ENCODE measurements around the gene CACNB4.
"Not testable (repeated sequence)": the region's sequence is repeated elsewhere in the genome, so short reads cannot be mapped to it uniquely, and the experiment has no call there.

CACNB4 gene

GRCh38 chr2:151943461-151943860 is 155.4 kb downstream of the CACNB4 start:
- no peak for DNase-seq (ENCODE audit: low spot score)

DNA sequence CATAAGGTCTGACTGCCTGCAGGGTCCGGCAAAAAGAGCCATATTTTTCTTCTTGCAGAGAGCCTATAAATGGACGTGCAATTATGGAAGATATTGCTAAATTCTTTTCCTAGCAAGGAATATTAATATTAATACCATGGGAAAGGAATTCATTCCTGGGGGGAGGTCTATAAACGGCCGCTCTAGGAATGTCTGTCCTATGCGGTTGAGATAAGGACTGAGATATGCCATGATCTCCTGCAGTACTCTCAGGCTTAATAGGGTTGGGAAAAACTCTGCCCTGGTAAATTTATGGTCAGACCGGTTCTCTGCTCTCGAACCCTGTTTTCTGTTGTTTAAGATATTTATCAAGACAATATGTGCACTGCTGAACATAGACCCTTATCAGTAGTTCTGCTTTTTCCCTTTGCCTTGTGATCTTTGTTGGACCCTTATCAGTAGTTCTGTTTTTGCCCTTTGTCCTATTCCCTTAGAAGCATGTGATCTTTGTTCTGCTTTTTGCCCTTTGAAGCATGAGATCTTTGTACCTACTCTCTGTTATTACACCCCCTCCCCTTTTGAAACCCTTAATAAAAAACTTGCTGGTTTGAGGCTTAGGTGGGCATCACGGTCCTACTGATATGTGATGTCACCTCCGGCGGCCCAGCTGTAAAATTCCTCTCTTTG is 156.2 kb downstream of the CACNB4 start:
- not testable (repeated sequence) for DNase-seq (ENCODE audit: low spot score)

DNA sequence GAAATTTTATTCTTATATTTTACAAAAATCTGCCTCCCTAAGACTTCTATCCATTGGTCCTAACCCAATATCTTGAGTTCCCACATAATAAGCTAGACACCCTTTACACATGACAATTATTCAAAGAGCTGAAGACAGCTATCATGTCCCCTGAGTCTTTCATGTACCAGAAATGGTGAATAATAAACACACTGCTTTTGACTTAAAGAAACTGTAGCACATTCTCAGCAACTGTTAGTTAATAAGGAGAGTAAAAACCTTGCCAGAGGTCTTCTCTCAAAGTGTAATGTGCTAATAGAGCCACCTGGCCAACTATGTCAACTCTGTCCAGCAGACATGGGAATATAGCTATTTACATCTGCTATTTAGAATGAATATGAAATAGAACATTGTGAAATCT is 160.9 kb downstream of the CACNB4 start:
- DNase-seq (ENCODE audit: low spot score), result no peak

- no peak for DNase-seq (ENCODE audit: low spot score)
Measured at GRCh38 chr2:151936626-151937025, 162.2 kb downstream of the CACNB4 start.

DNA sequence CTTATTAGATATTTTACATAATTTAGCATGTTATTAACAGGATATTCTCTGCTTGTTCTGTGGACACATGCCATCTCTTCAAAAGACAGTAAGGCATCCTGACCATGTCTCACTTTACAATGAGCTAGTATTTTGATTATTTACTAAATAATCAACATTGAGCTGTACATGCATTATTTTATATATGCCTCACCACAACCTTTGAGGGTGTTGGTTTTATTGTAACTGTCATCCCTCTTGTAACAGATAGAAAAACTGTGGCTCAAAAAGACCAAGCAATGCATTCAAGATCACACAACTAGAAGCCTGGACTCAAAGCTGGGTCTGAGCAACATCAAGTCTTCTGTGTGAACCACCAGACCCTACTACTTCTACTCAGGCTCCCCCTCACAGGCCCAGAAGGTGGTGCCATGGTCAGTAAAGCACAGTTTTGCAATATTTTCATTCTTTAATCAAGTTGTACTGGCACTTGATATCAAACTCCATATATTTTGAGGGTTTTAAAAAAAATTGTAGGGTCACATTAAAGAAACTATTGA is 165.5 kb downstream of the CACNB4 start:
- no peak for DNase-seq (ENCODE audit: low spot score)

DNA sequence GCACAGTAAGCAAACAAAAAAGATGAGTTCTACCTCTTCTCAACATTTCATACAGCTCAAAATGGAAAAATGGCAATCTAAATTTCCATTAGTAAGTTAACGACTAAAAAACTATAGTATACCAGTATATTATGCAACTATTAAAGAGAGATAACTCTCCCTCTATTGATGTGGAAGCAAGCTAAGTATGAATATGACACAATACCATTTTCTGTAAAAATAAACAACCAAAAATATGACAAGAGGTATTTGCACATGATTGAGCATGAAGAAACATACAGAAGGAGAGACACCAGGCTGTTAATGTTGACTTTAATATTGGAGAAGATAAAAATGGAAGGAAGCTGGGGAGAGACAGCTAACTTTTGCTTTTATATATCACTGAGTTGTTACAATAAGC is 167.1 kb downstream of the CACNB4 start:
- no peak for DNase-seq (ENCODE audit: low spot score)

- no peak for DNase-seq (ENCODE audit: low spot score)
Measured at GRCh38 chr2:151931030-151931611, 167.7 kb downstream of the CACNB4 start.

- DNase-seq (ENCODE audit: low spot score), result no peak
Measured at GRCh38 chr2:151930042-151930441, 168.8 kb downstream of the CACNB4 start.

DNA sequence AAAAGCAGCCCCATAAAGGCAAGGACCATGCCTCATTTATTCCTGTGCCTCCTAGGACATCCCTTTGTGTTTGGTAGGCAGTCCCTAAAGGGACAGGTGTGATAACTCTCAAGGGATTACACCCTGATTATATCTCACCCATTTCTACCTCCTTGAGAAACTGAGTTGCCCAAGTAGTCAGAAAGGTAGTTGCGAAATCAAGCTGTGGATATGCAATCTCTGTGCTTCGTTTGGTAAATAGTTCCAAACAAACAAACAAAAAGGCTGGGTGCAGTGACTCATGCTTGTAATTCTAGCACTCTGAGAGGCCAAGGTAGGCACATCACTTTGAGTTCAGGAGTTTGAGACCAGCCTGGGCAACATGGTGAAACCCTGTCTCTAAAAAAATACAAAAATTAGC is 170.5 kb downstream of the CACNB4 start:
- DNase-seq (ENCODE audit: low spot score), result no peak

GRCh38 chr2:151927501-151928221 is 171.2 kb downstream of the CACNB4 start:
- no peak for DNase-seq (ENCODE audit: low spot score)

DNA sequence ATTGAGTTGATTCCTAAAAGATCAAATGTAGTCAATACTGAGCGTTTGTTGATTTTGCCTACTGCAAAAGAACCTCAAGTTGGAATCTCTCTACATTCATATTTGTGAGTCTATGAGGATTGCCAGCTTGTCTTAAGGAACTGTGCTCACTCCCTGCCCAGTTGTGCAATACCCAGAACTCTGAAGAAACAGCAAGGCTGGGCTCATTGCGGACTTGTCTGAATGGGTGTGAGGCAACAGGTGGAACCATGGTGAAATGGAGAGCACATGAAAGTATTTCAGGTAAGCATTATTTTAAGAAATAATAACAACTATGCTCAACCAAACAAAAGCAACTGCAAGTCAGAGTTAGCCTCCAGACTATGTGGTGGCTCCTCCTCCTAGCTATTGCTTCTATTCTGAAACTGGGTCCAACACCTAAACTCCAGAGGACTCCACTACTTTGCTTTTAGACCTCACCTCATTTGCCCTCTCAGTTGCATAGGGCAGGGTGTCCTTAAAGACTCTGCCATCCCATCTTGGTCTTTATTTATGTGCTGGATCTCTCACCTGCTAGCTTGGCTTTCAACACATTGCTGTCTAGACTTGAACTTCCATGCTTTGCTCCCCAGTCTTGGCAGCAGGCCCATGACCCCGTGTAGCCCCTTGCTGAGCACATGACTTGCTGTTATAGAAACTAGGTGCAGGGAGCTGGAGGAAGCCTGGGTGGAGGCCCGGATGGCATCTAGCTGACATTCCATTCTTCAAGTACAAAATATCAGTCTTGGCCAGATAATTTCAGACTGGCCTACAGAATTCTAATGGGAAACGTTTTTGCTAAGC is 175.8 kb downstream of the CACNB4 start:
- DNase-seq (ENCODE audit: low spot score), result no peak

- DNase-seq (ENCODE audit: low spot score), result no peak
Measured at GRCh38 chr2:151919786-151920185, 179.1 kb downstream of the CACNB4 start.

- peak; percentile 66 for DNase-seq (ENCODE audit: low spot score)
Measured at GRCh38 chr2:151918308-151918707, 180.5 kb downstream of the CACNB4 start.

DNA sequence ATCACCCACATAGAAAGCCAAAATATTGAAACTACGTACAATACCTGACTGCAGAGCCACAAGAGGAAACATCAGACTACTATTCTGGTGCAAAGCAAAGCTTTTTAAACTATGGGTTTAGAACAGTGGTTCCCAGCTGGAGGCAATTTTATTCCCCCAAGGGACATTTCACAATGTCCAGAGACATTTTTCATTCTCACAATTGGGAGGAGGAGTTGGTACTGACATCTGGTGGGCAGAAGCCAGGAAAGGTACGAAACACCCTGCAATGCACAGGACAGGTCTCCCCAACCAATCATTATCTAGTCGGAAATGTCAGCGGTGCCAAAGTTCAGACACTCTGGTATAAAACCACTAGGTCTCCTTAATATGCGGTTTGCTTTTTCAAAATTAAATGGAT is 182.2 kb downstream of the CACNB4 start:
- no peak for DNase-seq (ENCODE audit: low spot score)

DNA sequence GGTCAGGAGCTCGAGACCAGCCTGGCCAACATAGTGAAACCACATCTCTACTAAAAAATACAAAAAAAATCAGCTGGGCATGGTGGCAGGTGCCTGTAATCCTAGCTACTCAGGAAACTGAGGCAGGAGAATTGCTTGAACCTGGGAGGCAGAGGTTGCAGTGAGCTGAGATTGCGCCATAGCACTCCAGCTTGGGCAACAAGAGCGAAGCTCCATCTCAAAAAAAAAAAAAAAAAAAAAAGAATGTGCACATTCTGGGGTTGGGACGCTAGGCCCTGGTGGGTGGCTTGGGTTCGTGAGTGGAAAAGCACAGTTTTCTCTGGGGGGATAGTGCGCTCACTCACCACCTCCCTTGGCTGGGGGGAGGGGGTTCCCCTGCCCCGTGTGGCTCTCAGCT is 183.2 kb downstream of the CACNB4 start:
- DNase-seq (ENCODE audit: low spot score), result not testable (repeated sequence)

- no peak for DNase-seq (ENCODE audit: low spot score)
Measured at GRCh38 chr2:151914989-151915628, 183.7 kb downstream of the CACNB4 start.

- DNase-seq (ENCODE audit: low spot score), result no peak
Measured at GRCh38 chr2:151908204-151908882, 190.5 kb downstream of the CACNB4 start.

- no peak for DNase-seq (ENCODE audit: low spot score)
Measured at GRCh38 chr2:151907286-151908203, 191.3 kb downstream of the CACNB4 start.

- no peak for DNase-seq (ENCODE audit: low spot score)
Measured at GRCh38 chr2:151906633-151906998, 192.2 kb downstream of the CACNB4 start.
